NT2/D1 (cell line): Measurements from ENCODE around the gene CDH4.

ENCODE experiments used
- DNase-seq: peaks from one replicate; pipeline ENCODE4 v3.0.0-alpha.2; 2011; ENCODE audit warnings: low read depth, low spot score
- H3K27me3 ChIP-seq: 2 replicates; pipeline ENCODE4 v1.6.0; 2011; ENCODE audit warnings: mild to moderate bottlenecking; ENCODE audit not compliant: insufficient read length, insufficient read depth
- H3K36me3 ChIP-seq: 2 replicates; pipeline ENCODE4 v1.6.1; 2011; ENCODE audit warnings: mild to moderate bottlenecking, low read length, mixed read lengths; ENCODE audit not compliant: insufficient read depth, insufficient read length
- H3K4me1 ChIP-seq: 2 replicates; pipeline ENCODE4 v1.5.1; 2011; ENCODE audit not compliant: insufficient read depth, insufficient read length
- H3K4me3 ChIP-seq: 2 replicates; pipeline ENCODE4 v1.5.1; 2011; ENCODE audit warnings: low read depth; ENCODE audit not compliant: insufficient read length
- H3K9ac ChIP-seq: 2 replicates; pipeline ENCODE4 v1.6.0; 2011; ENCODE audit warnings: low read depth; ENCODE audit not compliant: insufficient read length
- H3K9me3 ChIP-seq: 2 replicates; pipeline ENCODE4 v1.5.1; 2011; ENCODE audit warnings: mild to moderate bottlenecking, low read length; ENCODE audit not compliant: insufficient read depth
- SUZ12 ChIP-seq: IDR thresholded peaks from 2 replicates; pipeline ENCODE4 v1.6.1; 2011; ENCODE audit not compliant: insufficient read length, insufficient read depth; ENCODE audit errors: extremely low read depth
- YY1 ChIP-seq: IDR thresholded peaks from 2 replicates; pipeline ENCODE4 v1.6.1; 2011; ENCODE audit not compliant: insufficient read length, insufficient read depth
- ZNF274 ChIP-seq: IDR thresholded peaks from 2 replicates; pipeline ENCODE4 v1.6.1; 2011; ENCODE audit warnings: mild to moderate bottlenecking, low read depth, low read length

Gene CDH4

DNA sequence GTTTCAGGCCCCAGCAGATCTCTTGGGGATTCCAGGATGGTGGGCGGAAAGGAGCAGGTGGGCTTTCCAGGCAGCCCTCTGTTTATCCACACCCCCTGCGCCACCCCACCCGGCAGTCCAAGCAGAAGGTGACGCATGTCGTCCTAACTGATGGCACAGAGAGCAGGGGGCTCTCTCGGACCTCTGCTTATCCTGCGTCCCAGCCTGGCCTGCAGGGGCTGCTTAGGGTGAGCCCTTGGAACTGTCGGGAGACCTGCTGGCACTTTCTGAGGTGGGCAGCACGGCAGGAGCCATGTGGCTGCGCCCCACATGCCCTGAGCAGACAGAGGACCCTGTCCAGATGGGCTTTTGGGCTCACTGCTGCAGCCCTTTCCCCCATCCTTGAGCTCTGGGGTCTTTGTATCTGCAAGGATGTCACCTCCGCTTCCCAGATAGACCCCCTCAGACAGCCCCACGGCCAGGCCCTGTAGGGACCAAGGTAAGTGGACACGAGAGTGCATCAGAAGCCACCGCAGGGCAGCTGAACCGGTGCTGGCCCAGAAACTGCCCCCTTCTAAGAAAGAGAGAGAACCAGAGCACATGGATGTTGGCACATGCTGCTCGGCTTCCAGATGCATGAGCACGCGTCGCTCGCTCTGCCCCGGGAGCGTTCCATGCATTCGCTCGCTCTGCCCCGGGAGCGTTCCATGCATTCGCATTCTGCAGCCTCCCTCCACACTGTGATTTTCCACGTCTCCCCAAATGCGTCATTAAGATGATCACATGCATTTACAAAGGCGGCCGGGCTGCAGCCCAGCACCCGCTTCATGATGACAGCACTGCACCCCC is 566.9 kb downstream of the CDH4 start:
- Histone ChIP-seq H3K36me3 (no peaks in the 10 kb centered on the region), H3K9me3 (peaks cover 10% of the 10 kb centered on the region; the same call in 1 of the 2 replicates), H3K27me3 (peaks cover 65% of the 10 kb centered on the region), H3K4me3 (no peak overlapping the region), H3K4me1 (peaks cover 5% of the 10 kb centered on the region), H3K9ac (peak overlapping the region; percentile 5)
- DNase-seq = no peak
- TF ChIP-seq YY1 (no peak), ZNF274 (no peak), SUZ12 (no peak)

DNA sequence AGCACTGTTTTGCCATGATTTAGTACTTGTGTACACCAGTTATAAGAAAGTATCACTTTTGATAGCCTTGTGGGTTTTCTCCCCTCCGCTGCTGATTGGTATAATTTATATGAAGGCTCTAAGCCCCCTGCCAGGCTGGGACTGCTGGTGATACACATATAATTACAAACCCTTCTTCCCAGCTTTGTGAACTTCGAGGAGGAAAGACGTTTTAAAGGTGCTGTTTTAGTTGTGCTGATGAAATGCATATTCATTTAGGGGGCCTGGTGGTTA is 567.4 kb downstream of the CDH4 start:
- H3K9ac ChIP-seq = no peak overlapping the region
- H3K9me3 ChIP-seq = peaks cover 10% of the 10 kb centered on the region; the same call in 1 of the 2 replicates
- H3K4me3 ChIP-seq = no peak overlapping the region
- no peaks in the 10 kb centered on the region for H3K36me3 ChIP-seq
- peaks cover 71% of the 10 kb centered on the region for H3K27me3 ChIP-seq
- no peak for TF ChIP-seq SUZ12
- TF ChIP-seq ZNF274 = no peak
- TF ChIP-seq YY1 = no peak
- peaks cover 5% of the 10 kb centered on the region for H3K4me1 ChIP-seq
- DNase-seq = no peak

DNA sequence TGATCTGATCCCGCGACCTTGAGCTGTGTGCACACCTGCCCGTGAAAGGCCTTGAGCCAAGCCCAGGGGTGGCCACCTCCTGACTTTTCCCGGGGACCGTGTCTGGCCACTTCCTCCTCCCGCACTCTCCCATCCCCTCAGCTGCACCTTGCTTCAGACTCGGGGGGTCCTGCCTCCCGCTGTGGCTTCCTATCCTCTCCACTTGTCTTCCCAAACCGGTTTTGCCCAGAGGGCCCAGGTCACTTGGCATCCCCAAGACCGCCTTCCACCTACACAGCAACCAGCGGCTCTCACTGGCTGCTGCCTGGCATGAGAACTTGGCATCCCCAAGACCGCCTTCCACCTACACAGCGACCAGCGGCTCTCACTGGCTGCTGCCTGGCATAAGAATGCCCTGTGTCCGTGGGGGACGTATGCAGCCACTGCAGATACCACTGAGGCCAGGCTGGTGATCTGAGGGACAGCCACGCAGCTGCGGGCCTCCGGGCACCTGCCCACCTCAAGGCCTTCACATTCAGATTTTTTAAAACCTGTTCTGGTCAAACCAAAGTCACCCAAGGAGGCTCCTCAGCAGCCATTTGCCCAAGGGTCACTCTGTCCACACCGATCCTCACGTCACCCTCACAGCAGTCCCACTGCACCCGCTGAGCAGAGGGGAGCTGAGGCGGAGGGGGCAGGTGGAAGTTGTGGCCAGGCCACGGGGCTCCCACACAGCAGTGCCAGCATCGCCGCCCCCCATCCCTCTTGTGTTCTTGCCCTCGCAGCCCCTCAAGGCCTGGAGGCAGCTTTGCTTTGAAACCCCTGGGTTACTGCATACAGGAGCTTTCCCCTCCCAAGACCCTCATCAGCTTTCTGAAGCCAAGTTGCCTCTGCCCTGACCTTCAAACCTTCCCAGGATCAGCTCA is 568.1 kb downstream of the CDH4 start:
- H3K9me3 ChIP-seq = peaks cover 10% of the 10 kb centered on the region; the same call in 1 of the 2 replicates
- H3K9ac ChIP-seq = no peak overlapping the region
- H3K27me3 ChIP-seq = peaks cover 76% of the 10 kb centered on the region
- TF ChIP-seq ZNF274 (no peak), YY1 (no peak), SUZ12 (no peak)
- no peak for DNase-seq
- H3K4me3 ChIP-seq = no peak overlapping the region
- peaks cover 5% of the 10 kb centered on the region for H3K4me1 ChIP-seq
- no peaks in the 10 kb centered on the region for H3K36me3 ChIP-seq

DNA sequence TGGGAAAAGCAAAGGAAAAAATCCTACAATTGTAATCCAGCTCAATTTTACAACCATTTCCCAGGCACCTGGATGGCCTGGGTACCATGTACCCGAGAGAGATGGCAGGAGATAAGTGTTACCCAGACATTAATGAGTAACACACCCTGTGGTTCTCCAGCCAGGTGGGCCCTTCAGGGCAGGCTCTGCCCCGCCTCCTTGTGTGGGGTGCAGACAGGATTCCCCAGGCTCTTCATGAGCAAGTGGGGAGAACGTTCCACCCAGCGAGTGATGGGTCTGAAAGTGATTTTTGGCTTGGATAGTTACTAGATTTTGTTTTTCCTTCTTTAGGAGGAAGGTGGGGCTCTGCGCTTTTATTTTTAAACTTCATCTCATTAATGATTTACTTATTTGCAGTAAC is 569.7 kb downstream of the CDH4 start:
- no peak overlapping the region for H3K4me3 ChIP-seq
- peaks cover 10% of the 10 kb centered on the region; the same call in 1 of the 2 replicates for H3K9me3 ChIP-seq
- no peak for DNase-seq
- H3K27me3 ChIP-seq = peaks cover 83% of the 10 kb centered on the region
- H3K36me3 ChIP-seq = no peaks in the 10 kb centered on the region
- no peak overlapping the region for H3K9ac ChIP-seq
- TF ChIP-seq ZNF274 = no peak
- H3K4me1 ChIP-seq = peaks cover 5% of the 10 kb centered on the region

DNA sequence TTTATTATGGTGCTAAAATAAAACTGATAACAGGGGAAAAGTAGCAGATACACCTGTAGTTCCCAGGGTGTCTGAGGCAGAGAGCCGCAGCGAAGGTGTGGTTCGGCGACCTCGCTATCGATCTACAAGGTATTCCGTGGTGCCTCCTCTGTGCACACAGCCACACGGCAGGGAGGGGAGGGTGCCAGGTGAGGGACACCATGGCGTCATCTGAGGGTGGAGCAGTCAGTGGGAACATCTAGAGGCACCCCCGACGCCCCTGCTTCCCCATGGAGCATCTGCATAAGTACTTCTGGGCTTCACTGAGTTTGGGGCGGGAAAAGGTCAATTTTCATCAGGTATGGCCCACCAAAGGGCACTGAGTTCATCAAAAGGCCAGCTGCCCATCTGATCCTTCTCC is 570.3 kb downstream of the CDH4 start:
- Histone ChIP-seq H3K27me3 (peaks cover 84% of the 10 kb centered on the region), H3K9me3 (peaks cover 14% of the 10 kb centered on the region; the same call in 1 of the 2 replicates), H3K4me3 (no peak overlapping the region), H3K4me1 (peaks cover 5% of the 10 kb centered on the region), H3K36me3 (no peaks in the 10 kb centered on the region), H3K9ac (no peak overlapping the region)
- TF ChIP-seq SUZ12 (no peak), YY1 (no peak), ZNF274 (no peak)
- DNase-seq = no peak

DNA sequence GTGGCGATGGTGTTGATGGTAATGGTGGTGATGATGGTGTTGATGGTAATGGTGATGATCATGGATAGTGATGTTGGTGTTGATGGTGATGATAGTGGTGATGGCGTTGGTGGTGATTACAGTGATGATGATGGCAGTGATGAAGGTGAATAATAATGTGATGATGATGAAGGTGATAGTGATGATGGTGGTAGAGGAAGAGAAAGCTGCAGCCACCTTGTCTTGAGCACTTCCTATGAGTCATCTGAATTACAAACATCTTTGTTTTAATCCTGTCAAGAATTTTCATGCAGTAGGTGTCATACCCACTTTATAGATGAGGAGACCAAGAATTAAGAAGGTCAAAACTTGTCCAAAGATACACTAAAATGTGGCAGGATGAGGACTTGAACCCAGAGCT is 571.2 kb downstream of the CDH4 start:
- TF ChIP-seq YY1 (no peak), SUZ12 (no peak), ZNF274 (no peak)
- Histone ChIP-seq H3K4me3 (no peak overlapping the region), H3K36me3 (no peaks in the 10 kb centered on the region), H3K4me1 (peaks cover 1% of the 10 kb centered on the region), H3K27me3 (peaks cover 89% of the 10 kb centered on the region), H3K9me3 (peaks cover 19% of the 10 kb centered on the region; the same call in 1 of the 2 replicates), H3K9ac (no peak overlapping the region)
- DNase-seq = no peak

DNA sequence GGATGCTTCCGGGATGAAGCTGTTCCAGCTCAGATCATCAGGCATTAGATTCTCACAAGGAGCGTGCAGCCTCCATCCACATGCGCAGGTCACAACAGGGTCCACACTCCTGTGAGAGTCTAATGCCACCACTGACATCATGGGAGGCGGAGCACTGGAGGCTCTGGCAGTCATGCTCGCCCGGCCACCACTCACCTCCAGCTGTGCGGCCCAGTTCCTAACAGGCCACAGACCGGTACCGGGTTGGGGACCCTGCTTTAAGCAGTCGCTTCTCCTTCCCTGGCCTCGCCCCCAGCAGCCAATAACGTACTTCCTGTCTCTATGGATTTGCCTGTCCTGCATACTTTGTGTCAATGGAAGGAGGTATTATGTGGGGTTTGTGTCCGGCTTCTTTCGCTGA is 576.8 kb downstream of the CDH4 start:
- H3K4me1 ChIP-seq = no peaks in the 10 kb centered on the region
- TF ChIP-seq ZNF274 (no peak), SUZ12 (no peak), YY1 (no peak)
- no peak for DNase-seq
- H3K9me3 ChIP-seq = peaks cover 9% of the 10 kb centered on the region; the same call in 1 of the 2 replicates
- no peak overlapping the region for H3K4me3 ChIP-seq
- H3K9ac ChIP-seq = no peak overlapping the region
- peaks cover 91% of the 10 kb centered on the region for H3K27me3 ChIP-seq
- no peaks in the 10 kb centered on the region for H3K36me3 ChIP-seq
